Measurements from ENCODE around the gene CBS.
"Not testable (repeated sequence)": the region's sequence is repeated elsewhere in the genome, so short reads cannot be mapped to it uniquely, and the experiment has no call there.

The CBS gene

DNA sequence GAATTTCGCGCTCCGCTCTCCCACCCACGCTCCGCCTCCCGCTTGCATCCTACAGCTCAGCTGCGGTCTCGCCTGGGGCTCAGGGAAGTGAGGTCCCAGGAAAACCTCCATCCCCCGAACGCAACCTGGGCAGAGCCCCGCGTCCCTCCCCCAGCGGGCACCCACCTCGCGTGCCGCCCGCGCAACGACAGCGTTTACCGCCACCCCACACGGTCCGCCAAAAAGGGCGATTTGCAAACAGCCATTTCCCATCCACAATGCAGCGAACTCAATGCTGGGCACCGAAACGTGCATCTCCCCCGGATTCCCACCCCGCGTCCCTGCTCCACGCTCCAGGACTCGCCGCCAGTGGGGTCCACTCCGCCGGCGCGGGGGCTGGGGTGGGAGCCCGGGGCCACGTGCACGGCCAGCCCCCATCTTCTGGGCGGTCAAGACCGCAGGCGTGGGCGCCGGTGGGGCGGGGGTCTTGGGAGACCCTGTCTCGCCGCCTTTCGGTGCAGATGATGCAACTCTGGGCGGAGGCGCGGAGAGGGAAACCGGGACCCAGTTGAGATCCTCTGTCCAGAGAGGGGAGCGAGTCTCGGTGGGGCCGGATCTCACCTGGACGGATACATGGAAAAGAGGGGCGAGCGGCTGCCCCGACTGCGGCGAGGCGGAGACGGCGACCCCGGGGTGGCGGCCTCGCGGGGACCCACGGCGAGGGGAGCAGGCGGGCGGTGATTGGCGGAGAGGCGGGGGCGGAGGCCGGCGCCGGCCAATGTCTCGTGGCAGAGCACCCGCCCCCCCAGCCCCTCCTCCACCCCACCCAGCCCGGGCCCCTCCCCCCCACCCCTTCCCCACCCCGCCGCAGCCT, at the start of gene CBS:
TSS of gene CBS (minus strand) at position 666 of the 853 bp plus-strand sequence. CDS start 3,642 bp downstream, outside the sequence.
- not testable (repeated sequence) for DNase-seq

GRCh38 chr21:43115956-43116355, 40.3 kb upstream of the CBS start:
- not testable (repeated sequence) for DNase-seq

GRCh38 chr21:43114483-43114882, 38.8 kb upstream of the CBS start:
- DNase-seq, result not testable (repeated sequence)

GRCh38 chr21:43109006-43109405, 33.4 kb upstream of the CBS start:
- not testable (repeated sequence) for DNase-seq

DNA sequence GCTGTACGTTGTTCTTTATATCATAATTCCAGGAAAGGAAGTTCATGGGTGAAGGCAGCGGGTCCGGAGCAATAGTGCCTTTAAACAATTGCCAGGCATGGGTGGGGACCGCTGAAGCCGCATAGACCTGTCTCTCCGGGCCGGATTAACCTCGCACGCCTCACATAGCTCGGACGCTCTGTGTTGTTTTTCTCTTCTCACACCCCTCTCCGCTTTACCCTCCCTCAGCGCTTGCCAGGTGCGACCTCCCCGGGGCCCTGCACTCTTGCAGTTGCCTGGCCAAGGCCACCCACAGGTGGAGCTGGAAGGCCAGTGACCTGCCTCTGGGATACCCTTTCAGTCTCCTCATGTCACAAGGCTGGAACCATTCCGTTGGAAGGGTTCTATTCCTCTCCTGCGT, 32.5 kb upstream of the CBS start:
- DNase-seq, result not testable (repeated sequence)

- DNase-seq, result not testable (repeated sequence)
These were observed 32.1 kb upstream of the CBS start for GRCh38 chr21:43107794-43108137.

DNA sequence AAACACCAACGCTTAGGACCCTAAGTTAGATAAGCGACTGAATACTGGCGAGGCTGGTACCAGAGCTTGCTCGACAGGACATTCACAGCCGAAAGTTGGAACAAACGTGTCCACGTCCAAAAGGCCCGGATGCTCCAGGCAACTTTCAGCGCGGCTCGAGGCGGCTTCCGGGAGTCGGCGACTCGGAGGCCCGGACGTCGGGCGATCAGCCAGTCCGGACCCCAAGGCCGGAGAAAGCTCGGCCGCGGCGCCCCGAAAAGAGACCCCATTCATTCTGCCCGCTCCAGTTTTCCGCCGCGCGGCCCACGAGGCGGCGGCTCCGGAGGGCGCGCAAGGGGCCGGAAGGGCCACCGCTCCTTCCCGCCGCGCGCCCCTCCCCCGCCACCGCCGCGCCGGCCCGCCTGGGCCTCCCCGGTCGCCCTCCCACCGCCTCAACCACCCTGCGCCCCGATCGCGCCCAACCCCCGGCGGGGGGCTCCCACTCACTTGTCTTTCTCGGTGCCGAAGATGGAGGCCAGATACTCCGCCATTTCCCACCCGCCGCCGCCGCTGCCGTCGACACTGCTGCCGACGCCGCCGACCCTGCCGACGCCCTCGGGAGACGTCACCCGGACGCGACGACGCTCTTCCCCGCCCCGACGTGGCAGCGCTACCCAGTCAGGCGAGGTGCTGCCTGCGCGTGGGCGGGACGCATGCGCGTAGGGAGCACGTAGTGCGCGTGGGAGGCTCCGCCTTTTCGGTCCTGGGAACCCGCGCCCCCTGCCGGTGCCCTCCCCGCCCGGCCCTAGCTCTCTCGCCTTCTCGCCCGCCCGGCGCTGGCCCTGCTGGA, 31.5 kb upstream of the CBS start, which contains the start of gene U2AF1:
TSS of gene U2AF1 (minus strand) at position 606 of the 829 bp plus-strand sequence. CDS start at position 530, 76 bp downstream.
- peak in 1 of 2 donors; percentile 26 for DNase-seq

DNA sequence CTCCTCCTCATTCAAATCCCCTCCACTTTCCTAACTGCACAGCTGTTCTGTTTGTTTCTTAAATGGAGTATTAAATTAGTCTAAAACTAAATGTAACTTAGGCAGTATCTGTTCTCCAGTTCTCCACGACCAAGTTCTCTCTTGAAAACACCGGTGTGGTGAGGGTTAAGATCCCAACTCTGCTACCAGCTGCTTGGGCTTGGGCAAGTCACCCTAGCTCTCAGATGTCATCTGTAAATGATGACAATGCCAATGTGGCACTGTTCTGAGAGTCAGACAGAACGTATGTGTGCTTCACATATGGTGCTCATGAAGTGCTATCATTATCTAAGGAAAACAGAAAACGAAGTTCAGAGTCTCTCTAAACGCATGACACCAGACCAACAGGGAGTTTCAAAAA, 29.0 kb upstream of the CBS start:
- not testable (repeated sequence) for DNase-seq

DNA sequence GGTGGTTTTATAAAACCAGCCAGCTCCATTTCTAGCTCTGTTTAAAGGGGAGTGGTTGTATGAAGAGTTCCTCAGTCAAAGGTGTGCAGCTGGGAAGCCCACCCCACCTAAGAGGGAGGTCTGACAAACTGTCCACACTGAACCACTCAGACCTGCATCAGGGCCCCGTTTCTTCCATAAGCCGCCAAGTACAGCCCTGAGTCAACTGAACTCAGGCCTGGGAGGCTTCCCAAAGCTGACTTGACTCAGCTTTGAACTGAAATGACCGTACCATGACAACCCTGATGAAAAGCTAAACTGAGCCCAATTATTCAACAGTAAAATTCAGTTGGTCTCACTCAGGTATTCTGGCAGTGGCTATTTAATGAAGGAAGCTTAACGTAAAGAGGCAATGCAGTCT, 26.6 kb upstream of the CBS start:
- DNase-seq, result not testable (repeated sequence)

DNA sequence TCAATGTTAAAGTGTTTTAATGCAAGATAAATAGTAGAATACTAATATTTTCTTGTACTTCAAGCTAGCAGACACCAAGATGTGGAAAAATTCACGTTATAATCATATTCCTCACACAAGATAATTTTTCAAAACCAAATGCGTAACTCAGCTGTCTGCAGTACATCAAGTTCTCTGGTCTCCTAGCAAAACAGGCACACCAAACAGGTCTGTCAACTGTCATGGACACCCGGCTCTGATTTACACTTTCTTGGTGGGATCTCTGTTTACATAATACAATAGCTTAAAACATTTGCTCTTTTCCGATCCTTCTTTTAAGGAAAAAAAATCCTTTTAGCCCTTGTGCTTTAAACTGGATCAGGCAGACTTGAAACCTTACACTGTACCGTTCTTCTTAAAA, 26.0 kb upstream of the CBS start:
- not testable (repeated sequence) for DNase-seq

DNA sequence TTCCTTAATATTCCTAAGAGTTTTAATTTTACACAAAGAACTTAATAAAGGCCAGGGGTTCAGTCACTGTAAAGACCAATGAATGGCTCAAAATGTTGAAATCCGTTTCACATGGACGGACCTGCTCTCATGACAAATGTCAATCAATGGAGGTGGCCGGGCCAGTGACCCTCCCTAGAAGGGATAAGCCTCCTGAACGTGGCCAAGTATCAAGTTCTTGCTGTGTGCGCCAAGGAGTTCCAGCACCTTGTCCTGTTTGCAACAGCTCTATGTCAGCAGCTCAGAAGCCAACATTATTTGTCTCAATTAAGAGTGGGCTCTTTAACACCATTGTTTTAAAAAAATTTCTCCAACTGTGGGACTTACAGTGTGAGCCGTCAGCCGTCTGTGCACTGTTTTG, 25.4 kb upstream of the CBS start:
- not testable (repeated sequence) for DNase-seq

GRCh38 chr21:43091979-43092614, 16.5 kb upstream of the CBS start:
- not testable (repeated sequence) for DNase-seq

GRCh38 chr21:43090947-43091346, 15.3 kb upstream of the CBS start:
- not testable (repeated sequence) for DNase-seq

DNA sequence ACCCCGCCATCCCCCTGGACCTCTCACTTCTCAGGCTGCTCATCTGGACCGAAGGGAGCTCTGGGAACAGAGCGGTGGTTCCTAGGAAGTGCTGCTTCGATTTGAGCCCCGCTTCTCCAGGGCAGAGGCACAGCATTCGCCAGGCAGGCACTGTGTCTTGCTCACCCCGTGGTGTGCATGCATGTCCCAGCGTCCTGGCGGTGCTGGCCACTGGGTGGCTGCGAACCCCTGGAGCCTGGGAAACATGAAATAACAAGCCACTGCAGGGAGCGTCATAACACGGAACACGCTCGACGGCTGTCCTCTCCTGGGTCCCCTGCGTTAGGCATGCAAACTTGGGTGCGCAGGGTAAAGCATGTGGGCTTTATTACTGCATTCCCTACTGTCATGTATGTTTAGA, 13.8 kb upstream of the CBS start:
- not testable (repeated sequence) for DNase-seq

DNA sequence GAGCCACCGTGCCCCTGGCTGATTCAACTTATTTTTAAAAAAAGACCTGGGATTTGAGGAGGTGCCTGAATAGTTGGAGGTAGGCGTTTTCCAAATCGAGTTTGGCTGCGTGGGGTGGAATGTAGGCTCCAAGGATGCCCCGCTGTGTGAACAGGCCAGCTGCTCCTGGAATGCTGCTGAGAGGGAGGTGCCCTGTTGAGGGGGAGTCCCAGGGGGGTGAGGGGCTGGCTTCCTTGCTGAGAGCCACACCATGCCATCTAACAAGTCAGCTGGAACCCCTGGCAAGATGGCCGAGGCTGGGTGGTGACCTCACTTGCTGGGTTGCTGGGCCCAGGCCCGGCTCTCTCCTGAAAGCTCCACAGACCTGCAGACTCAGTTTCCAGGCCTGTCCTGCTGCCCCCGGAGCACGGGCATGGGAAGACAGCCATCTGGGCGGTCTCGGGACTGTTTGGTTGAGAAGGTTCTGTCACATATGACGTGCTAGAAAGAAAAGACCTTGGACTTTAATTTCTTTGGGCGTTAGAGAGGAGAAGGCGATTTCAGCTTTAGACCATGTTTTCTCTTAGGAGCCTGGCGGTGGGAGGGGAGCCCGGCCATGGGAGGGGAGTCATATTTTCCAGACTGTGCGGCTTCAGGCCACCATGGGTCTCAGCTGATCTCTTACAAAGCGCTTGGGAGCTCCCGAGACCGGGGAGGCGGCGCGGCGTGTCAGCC, 7.1 kb upstream of the CBS start:
- DNase-seq, result not testable (repeated sequence)

DNA sequence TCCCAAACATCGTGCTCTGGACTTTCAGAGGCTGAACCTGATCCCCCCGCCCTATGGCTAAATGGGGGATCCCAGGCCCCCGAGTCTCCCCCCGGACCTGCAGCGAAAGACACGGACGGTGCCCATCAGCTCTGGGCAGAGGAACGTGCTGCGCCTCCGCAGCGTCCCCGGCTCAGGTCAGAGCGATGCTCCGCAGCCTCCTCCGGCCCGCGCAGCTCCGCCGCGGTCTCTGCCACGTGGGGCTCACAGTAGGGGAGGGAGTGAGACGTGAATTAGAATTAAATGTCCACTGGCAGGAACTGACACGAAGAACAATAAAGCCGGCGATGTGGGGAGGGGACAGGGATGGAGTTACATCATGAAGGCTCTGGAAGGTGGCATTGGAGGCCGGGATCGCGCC, 1.0 kb upstream of the CBS start:
- not testable (repeated sequence) for DNase-seq

GRCh38 chr21:43076023-43076637, 495 bp upstream of the CBS start:
- not testable (repeated sequence) for DNase-seq

- DNase-seq, result not testable (repeated sequence)
These were observed 1.1 kb downstream of the CBS start for GRCh38 chr21:43074401-43075169.

DNA sequence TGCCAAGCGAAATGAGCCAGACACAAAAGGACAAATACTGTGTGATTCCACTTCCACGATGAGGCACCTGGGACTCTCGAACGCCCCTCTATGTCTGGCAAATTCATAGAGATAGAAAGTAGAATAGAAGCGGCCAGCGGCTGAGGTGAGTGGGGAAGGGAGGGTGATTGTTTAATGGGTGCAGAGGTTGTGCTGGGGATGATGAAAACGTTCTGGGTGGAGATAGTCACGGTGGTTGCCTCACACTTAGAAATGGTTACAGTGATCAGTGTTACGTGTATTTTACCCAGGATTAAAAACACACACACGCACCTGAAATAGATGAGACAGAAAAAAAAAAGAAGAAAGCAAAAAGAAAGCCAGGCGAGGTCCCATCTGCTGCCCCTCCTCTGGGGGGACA, 2.9 kb downstream of the CBS start:
- DNase-seq, result not testable (repeated sequence)

DNA sequence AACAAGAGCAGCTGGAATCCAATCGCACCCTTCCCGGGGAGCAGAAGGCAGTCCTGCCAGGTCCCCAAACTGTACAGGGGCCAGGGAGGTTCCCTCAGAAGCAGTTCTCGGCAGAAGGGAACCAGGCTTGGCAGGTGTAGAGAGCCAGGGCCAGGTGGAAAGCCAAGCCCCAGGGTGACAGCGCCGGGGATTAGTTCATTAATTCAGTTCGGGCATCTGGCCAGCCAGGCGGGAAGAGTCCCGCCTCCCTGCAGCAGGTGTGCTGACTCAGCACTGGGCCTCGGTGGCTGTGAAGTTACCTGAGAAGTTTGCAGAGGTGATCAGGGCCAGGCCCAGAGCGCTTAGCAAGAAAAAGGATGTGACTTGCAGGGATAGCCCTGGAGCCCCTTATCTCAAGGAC, 6.0 kb downstream of the CBS start:
- not testable (repeated sequence) for DNase-seq

DNA sequence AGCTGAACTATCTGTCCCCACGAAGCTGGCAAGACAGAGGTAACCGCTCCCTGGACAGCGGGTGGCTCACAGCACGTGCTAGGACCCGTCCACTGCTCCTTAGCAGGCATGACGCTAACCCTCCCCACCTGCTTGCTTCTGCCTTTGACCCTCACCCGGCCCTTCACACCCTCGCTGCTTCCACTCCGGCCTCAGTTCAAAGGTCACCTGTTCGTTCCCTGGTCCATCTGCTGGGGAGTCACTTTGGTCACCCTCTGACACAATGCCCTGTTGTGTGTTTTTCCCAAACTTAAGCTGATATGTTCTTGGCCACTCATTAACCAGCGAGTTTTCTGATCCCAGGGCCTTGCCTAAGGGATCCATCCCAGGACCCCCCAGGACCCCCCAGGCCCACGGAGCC, 7.6 kb downstream of the CBS start:
- DNase-seq, result not testable (repeated sequence)
